Measurements from ENCODE around the gene CHST8. TPM values are rescaled to one million over a fixed set of nuclear protein-coding genes. Genes with fewer than 3 reads are reported as not detected.

The CHST8 gene
- total RNA-seq, 1 donor from 2014 or later: 0.35 TPM

DNA sequence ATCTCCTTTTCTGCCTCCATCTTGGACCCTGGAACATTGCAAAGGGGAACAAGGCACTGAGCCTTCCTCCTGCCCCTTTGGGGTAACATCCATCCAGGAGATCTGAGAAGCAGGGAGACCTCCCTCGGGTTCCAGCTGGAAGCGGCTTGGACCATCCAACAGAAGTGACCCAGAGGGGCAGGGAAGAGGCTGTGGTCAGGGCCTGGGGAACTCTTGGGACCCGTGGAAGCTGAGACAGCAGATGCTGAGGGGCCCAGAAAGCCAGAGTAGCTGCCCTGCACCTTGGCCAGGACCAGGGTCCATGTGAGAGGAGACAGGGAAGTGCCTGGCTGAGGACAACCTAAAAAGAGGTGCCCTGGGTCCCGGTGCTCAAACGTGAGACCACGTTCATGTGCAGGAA is 153.0 kb downstream of the CHST8 start:
- Mint-ChIP-seq H3K9me3 (ENCODE audit: low read depth) (no peaks in the 10 kb centered on the region), H3K4me3 (ENCODE audit: unreplicated experiment) (no peak overlapping the region), H3K27me3 (ENCODE audit: low read depth) (peaks cover 15% of the 10 kb centered on the region), H3K27ac (ENCODE audit: unreplicated experiment) (no peak overlapping the region), H3K4me1 (ENCODE audit: low read depth) (peaks cover 4% of the 10 kb centered on the region), H3K36me3 (ENCODE audit: low read depth) (no peaks in the 10 kb centered on the region)
- DNase-seq (ENCODE audit: low spot score): no peak
- TF ChIP-seq, protein P1, sequence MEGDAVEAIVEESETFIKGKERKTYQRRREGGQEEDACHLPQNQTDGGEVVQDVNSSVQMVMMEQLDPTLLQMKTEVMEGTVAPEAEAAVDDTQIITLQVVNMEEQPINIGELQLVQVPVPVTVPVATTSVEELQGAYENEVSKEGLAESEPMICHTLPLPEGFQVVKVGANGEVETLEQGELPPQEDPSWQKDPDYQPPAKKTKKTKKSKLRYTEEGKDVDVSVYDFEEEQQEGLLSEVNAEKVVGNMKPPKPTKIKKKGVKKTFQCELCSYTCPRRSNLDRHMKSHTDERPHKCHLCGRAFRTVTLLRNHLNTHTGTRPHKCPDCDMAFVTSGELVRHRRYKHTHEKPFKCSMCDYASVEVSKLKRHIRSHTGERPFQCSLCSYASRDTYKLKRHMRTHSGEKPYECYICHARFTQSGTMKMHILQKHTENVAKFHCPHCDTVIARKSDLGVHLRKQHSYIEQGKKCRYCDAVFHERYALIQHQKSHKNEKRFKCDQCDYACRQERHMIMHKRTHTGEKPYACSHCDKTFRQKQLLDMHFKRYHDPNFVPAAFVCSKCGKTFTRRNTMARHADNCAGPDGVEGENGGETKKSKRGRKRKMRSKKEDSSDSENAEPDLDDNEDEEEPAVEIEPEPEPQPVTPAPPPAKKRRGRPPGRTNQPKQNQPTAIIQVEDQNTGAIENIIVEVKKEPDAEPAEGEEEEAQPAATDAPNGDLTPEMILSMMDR (IDR thresholded peaks at IDR 0.05): no peak

DNA sequence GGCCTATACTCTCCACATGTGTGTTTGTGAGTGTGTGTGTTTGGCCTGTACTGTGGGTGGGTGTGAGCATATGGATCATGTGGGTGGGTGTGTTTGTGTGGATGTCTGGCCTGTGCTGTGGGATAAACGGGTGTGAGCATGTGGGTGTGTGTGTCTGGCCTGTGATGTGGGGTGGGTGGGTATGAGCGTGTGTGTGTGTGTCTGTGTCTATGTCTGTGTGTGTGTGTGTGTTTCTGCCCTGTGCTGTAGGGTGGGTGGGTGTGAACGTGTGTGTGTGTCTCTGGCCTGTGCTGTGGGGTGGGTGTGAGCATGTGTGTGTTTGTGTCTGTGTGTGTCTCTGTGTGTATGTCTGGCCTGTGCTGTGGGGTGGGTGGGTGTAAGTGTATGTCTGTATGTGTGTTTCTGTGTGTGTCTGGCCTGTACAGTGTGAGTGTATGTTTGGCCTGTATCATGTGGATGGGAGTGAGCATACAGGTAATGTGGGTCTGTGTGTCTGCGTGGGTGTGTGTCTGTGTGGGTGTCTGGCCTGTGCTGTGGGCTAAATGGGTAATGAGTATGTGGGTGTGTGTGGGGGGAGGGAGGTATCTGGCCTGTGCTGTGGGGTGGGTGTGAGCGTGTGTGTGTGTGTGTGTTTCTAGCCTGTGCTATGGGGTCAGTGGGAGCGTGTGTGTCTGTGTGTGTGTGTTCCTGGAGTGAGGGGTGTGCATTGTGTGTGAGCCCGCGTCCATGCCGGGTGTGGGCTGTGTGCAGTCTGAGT is 154.2 kb downstream of the CHST8 start:
- no peak for DNase-seq (ENCODE audit: low spot score)
- Mint-ChIP-seq H3K4me1 (ENCODE audit: low read depth) (peaks cover 4% of the 10 kb centered on the region), H3K27ac (ENCODE audit: unreplicated experiment) (no peak overlapping the region), H3K27me3 (ENCODE audit: low read depth) (peaks cover 9% of the 10 kb centered on the region), H3K9me3 (ENCODE audit: low read depth) (no peaks in the 10 kb centered on the region), H3K36me3 (ENCODE audit: low read depth) (no peaks in the 10 kb centered on the region), H3K4me3 (ENCODE audit: unreplicated experiment) (no peak overlapping the region)
- TF ChIP-seq, protein P1 (IDR thresholded peaks at IDR 0.05): no peak

DNA sequence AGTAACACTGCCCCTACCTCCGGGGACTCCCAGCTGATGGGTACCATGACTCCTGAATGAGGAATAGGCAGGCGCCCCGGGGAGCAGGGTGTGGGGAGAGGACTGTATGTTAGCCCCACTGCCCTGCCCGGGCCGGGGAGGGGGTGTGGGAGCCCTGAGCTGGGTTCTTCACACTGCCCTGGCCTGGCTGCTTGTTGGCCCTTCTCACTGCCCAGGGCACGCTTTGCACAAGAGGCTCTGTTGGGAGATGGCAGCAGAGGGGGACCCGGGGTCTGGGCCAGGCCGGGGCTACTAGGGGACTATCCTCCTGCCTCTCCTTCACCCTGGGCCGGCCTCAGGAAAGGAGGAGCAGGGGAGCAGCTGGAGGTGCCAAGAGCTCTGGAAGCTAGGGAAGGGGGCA is 155.6 kb downstream of the CHST8 start:
- Mint-ChIP-seq H3K4me3 (ENCODE audit: unreplicated experiment) (no peak overlapping the region), H3K27me3 (ENCODE audit: low read depth) (peaks cover 9% of the 10 kb centered on the region), H3K4me1 (ENCODE audit: low read depth) (peaks cover 14% of the 10 kb centered on the region), H3K27ac (ENCODE audit: unreplicated experiment) (no peak overlapping the region), H3K9me3 (ENCODE audit: low read depth) (no peaks in the 10 kb centered on the region), H3K36me3 (ENCODE audit: low read depth) (no peaks in the 10 kb centered on the region)
- no peak for DNase-seq (ENCODE audit: low spot score)
- TF ChIP-seq, protein P1 (IDR thresholded peaks at IDR 0.05): no peak

DNA sequence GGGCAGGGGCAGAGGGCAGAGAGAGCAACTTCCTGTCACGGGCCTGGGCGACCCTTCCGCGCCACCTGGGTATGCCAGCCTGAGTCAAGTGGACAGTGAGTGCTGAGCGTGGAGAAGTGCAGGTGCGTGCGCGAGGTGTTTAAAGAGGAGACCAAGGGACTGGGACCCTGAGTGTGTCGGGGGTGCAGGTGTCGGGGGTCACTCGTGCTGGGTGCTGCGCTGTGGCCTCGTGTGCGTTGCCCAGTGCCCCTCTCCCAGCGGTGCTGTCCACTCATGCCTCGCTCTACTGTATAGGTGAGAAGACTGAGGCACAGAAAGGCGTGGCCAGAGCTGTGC is 156.0 kb downstream of the CHST8 start:
- H3K27ac Mint-ChIP-seq (ENCODE audit: unreplicated experiment): no peak overlapping the region
- no peak overlapping the region for H3K4me3 Mint-ChIP-seq (ENCODE audit: unreplicated experiment)
- peaks cover 17% of the 10 kb centered on the region for H3K4me1 Mint-ChIP-seq (ENCODE audit: low read depth)
- no peaks in the 10 kb centered on the region for H3K9me3 Mint-ChIP-seq (ENCODE audit: low read depth)
- TF ChIP-seq, protein P1 (IDR thresholded peaks at IDR 0.05): no peak
- H3K27me3 Mint-ChIP-seq (ENCODE audit: low read depth): peaks cover 9% of the 10 kb centered on the region
- DNase-seq (ENCODE audit: low spot score): no peak
- H3K36me3 Mint-ChIP-seq (ENCODE audit: low read depth): no peaks in the 10 kb centered on the region

DNA sequence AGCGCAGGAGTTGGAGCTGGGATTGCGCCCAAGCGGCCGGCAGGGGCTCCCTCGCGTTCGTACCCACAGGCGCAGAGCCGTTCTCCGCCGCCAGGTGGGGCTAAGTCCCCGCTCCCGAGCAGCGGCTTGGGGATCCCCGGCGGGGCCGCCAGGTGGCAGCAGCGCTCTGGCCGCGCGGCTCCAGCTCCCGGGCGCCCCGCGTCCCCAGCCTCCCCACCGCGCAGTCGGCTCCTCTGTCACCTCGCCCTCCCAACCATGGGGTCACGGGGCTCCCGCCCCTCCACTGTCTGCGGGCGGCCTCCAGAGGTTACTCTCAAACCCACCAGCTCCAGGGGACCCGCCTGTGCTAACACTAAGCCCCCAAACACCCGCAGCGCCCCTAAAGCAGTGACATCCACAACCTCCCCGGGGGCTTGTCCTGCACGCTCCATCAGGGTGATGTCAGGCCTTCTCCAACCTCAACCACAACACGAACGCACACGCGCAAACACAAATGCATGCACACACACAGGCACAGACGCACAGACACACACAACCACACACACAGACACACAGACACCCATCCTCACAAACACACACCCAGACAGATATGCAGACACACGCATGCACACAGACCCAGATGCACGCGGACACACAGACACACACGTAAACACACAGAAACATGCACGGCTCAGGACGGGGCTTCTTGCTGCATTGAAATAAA is 156.5 kb downstream of the CHST8 start:
- peak overlapping the region; percentile 38 for H3K4me3 Mint-ChIP-seq (ENCODE audit: unreplicated experiment)
- no peaks in the 10 kb centered on the region for H3K9me3 Mint-ChIP-seq (ENCODE audit: low read depth)
- no peak for DNase-seq (ENCODE audit: low spot score)
- H3K27me3 Mint-ChIP-seq (ENCODE audit: low read depth): peaks cover 9% of the 10 kb centered on the region
- H3K27ac Mint-ChIP-seq (ENCODE audit: unreplicated experiment): peak overlapping the region; percentile 37
- no peaks in the 10 kb centered on the region for H3K36me3 Mint-ChIP-seq (ENCODE audit: low read depth)
- TF ChIP-seq, protein P1 (IDR thresholded peaks at IDR 0.05): peak; percentile 100
- H3K4me1 Mint-ChIP-seq (ENCODE audit: low read depth): peaks cover 17% of the 10 kb centered on the region
